Smooth muscle cell (in vitro differentiated cells): Measurements from ENCODE around the gene COG6. TPM values are rescaled to one million over a fixed set of nuclear protein-coding genes. Genes with fewer than 3 reads are reported as not detected.

Experiments
- DNase-seq: peaks from one replicate; lab custom pipeline; 2025; ENCODE audit not compliant: unreplicated experiment; lab: John Stamatoyannopoulos, UW
- H2AFZ ChIP-seq: fragments of 200-600 bp; sonication (generic); 2 replicates; pipeline ENCODE4 v1.6.0; 2016; ENCODE audit warnings: antibody characterized with exemption, low read depth, mild to moderate bottlenecking
- H3F3A ChIP-seq: fragments of 200-600 bp; sonication (generic); 2 replicates; pipeline ENCODE4 v1.6.0; 2017; ENCODE audit warnings: antibody characterized with exemption, low read depth
- H3K27ac ChIP-seq: fragments of 200-600 bp; sonication (generic); 2 replicates; pipeline ENCODE4 v1.5.1; 2016; ENCODE audit warnings: low read depth, mild to moderate bottlenecking
- H3K27me3 ChIP-seq: fragments of 200-600 bp; sonication (generic); 2 replicates; pipeline ENCODE4 v1.6.1; 2016; ENCODE audit warnings: low read depth, mild to moderate bottlenecking
- H3K36me3 ChIP-seq: fragments of 200-600 bp; sonication (generic); 2 replicates; pipeline ENCODE4 v1.5.1; 2016; ENCODE audit warnings: low read depth
- H3K4me1 ChIP-seq: fragments of 200-600 bp; sonication (generic); 2 replicates; pipeline ENCODE4 v1.5.1; 2016; ENCODE audit warnings: low read depth
- H3K4me2 ChIP-seq: fragments of 200-600 bp; sonication (generic); 2 replicates; pipeline ENCODE4 v1.6.0; 2016; ENCODE audit warnings: mild to moderate bottlenecking
- H3K4me3 ChIP-seq: fragments of 200-600 bp; sonication (generic); 2 replicates; pipeline ENCODE4 v1.5.1; 2016; ENCODE audit warnings: mild to moderate bottlenecking
- H3K79me2 ChIP-seq: fragments of 200-600 bp; sonication (generic); 2 replicates; pipeline ENCODE4 v1.6.0; 2016; ENCODE audit warnings: low read depth, mild to moderate bottlenecking
- H3K9ac ChIP-seq: fragments of 200-600 bp; sonication (generic); 2 replicates; pipeline ENCODE4 v1.6.0; 2016; ENCODE audit warnings: low read depth
- H3K9me3 ChIP-seq: fragments of 200-600 bp; sonication (generic); replicated peaks from 2 replicates; pipeline ENCODE4 v1.5.1; 2016; ENCODE audit warnings: low read depth
- H4K20me1 ChIP-seq: fragments of 200-600 bp; sonication (generic); 2 replicates; pipeline ENCODE4 v1.6.0; 2016; ENCODE audit warnings: low read depth
- CTCF ChIP-seq: fragments of 200-600 bp; sonication (generic); IDR thresholded peaks from 2 replicates; pipeline ENCODE4 v1.5.1; 2017; ENCODE audit warnings: borderline replicate concordance, mild to moderate bottlenecking, antibody characterized with exemption; ENCODE audit not compliant: insufficient read depth, poor library complexity, severe bottlenecking
- WGBS: methylation state at CpG from one replicate; pipeline ENCODE4 v1.1.7; 2016; ENCODE audit warnings: low lambda C conversion rate; 5-methylcytosine and 5-hydroxymethylcytosine counted together
- polyA plus RNA-seq: library from polyadenylated mRNA; unstranded; fragments of >200 nt; fragmentation: Nextera tagmentation; extraction: Ambion mirVana; gene quantifications from 2 replicates; pipeline ENCODE4 v1.2.1, GENCODE V29; 2016
- total RNA-seq: library from RNA; depleted of rRNA; stranded (reverse); fragments of >200 nt; gene quantifications from 2 replicates; pipeline ENCODE4 v1.2.3, GENCODE V29; 2014

The COG6 gene
- total and polyA plus RNA-seq, 2 experiments from 2014 or later, result 42.9 to 84.8 TPM

GRCh38 chr13:39783051-39783450, 127.6 kb downstream of the COG6 start:
- no peaks in the 10 kb centered on the region for H3K27me3 ChIP-seq
- no peaks in the 10 kb centered on the region for H3F3A ChIP-seq
- H3K4me2 ChIP-seq, result no peak overlapping the region
- H4K20me1 ChIP-seq, result no peaks in the 10 kb centered on the region
- no peak overlapping the region for H3K9ac ChIP-seq
- H3K79me2 ChIP-seq, result no peaks in the 10 kb centered on the region
- no peaks in the 10 kb centered on the region for H3K9me3 ChIP-seq
- H3K4me1 ChIP-seq, result peaks cover 9% of the 10 kb centered on the region
- no peak overlapping the region for H3K27ac ChIP-seq
- H3K36me3 ChIP-seq, result no peaks in the 10 kb centered on the region
- no peak overlapping the region for H2AFZ ChIP-seq
- no peak for DNase-seq
- peak; percentile 19 for TF ChIP-seq CTCF
- 92% methylated on average over 1 of the region's 1 CpG for WGBS
- H3K4me3 ChIP-seq, result no peak overlapping the region

- Histone ChIP-seq H3K79me2 (no peaks in the 10 kb centered on the region), H3K27ac (no peak overlapping the region), H3K9ac (no peak overlapping the region), H3F3A (no peaks in the 10 kb centered on the region), H3K9me3 (no peaks in the 10 kb centered on the region), H4K20me1 (no peaks in the 10 kb centered on the region), H2AFZ (no peak overlapping the region), H3K4me3 (no peak overlapping the region), H3K36me3 (no peaks in the 10 kb centered on the region), H3K4me1 (peaks cover 9% of the 10 kb centered on the region), H3K4me2 (no peak overlapping the region), H3K27me3 (no peaks in the 10 kb centered on the region)
- WGBS, result 97% methylated on average over 1 of the region's 1 CpG
- no peak for DNase-seq
- TF ChIP-seq CTCF, result no peak
These were observed 128.9 kb downstream of the COG6 start for GRCh38 chr13:39784347-39784746.

- TF ChIP-seq CTCF, result no peak
- H3K27ac ChIP-seq, result no peak overlapping the region
- no peaks in the 10 kb centered on the region for H3K27me3 ChIP-seq
- H2AFZ ChIP-seq, result no peak overlapping the region
- H3K4me1 ChIP-seq, result peaks cover 9% of the 10 kb centered on the region
- peak overlapping the region; percentile 13 for H3K4me2 ChIP-seq
- H3K4me3 ChIP-seq, result no peak overlapping the region
- no peak overlapping the region for H3K9ac ChIP-seq
- no peak for DNase-seq
- no peaks in the 10 kb centered on the region for H3K36me3 ChIP-seq
- H3K9me3 ChIP-seq, result no peaks in the 10 kb centered on the region
- H4K20me1 ChIP-seq, result no peaks in the 10 kb centered on the region
- H3F3A ChIP-seq, result no peaks in the 10 kb centered on the region
- H3K79me2 ChIP-seq, result no peaks in the 10 kb centered on the region
- WGBS, result 43% methylated on average over 4 of the region's 4 CpGs
These were observed 130.6 kb downstream of the COG6 start for GRCh38 chr13:39786091-39786490.

- no peak for TF ChIP-seq CTCF
- Histone ChIP-seq H2AFZ (no peak overlapping the region), H3K9ac (no peak overlapping the region), H3K4me1 (peaks cover 9% of the 10 kb centered on the region), H4K20me1 (no peaks in the 10 kb centered on the region), H3F3A (no peaks in the 10 kb centered on the region), H3K79me2 (no peaks in the 10 kb centered on the region), H3K27ac (no peak overlapping the region), H3K27me3 (no peaks in the 10 kb centered on the region), H3K4me3 (no peak overlapping the region), H3K36me3 (no peaks in the 10 kb centered on the region), H3K4me2 (no peak overlapping the region), H3K9me3 (no peaks in the 10 kb centered on the region)
- 32% methylated on average over 1 of the region's 1 CpG for WGBS
- no peak for DNase-seq
These were observed 131.6 kb downstream of the COG6 start for GRCh38 chr13:39787086-39787487.
